CD4-positive, alpha-beta T cell treated with Interleukin-15 for 4 hours (primary cell): ENCODE data around the gene TRUB1.

Experiments used
- DNase-seq: peaks from one replicate; pipeline ENCODE4 v3.0.0-alpha.2; 2020; ENCODE audit warnings: low spot score

The TRUB1 gene

DNA sequence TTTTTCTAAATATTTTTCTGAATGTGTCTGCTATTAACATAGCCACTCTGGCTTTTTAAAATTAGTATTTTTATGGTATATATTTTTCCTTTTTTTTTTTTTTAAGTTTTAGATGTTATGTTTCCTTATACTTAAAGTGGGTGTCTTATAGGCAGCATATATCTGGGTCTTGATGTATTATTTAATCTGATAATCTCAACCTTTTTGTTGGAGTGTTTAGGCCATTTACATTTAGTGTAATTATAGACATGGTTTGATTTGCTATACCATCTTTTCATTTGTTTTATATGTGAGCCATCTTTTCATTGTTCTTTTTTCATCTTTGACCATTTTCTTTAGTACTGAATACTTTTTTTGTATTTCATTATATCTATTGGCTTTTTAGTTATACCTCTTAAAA is 45.0 kb downstream of the TRUB1 start:
- DNase-seq: no peak

DNA sequence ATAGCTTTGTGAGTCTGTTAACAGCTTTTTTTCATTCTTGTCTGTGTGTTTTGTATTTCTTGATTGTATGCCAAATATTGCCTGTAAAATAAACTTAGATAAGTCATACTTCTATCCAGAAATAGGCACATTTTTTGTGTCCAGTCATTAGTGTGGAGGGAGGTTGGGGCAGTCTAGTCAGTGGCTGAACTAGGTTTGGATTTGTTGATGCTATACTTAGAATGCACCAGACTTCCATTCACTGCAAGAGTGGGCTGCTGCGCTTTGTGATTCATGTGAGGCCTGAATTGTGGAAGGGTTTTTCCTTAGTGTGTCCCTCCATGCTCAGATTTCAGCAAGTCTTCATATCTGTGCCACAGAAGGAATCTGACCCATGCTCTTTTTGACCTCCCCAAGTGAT is 50.0 kb downstream of the TRUB1 start:
- DNase-seq: no peak

DNA sequence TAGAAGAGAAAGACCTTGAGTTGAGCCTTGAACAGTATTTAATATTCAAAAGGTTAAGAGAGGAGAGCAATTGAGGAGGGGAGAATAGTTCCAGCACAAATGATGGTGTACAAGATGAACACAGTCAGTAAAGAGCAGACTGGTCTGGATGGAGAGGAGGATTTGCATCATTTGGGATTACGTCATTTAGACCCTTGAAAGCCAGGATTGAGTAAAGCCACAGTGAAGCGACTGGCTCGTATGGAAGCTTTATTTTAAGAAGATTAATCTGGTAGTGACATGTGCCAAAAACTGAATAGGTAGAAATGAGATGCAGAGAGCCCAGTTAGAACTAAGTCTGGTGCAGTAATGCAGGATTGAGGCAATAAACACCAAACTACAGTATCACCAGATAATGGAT is 52.6 kb downstream of the TRUB1 start:
- no peak for DNase-seq

DNA sequence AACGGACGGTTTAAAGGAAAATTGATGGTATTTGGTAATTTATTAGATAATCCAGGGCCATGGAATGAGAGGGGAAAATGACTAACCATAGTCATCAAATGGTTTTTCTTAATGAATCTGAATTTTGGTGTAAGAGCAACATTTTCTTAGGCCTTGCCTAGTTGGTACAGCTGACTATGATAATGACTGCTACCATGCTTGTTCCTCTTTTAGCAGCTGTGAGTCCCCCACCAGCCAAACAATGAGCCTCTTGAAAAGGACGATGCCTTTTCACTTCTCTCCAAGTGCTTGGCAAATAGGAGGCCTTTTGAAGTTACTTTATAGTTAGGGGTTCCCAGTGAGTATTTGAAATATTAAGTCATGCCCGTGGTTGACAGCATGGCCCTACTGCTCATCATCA is 53.0 kb downstream of the TRUB1 start:
- no peak for DNase-seq

DNA sequence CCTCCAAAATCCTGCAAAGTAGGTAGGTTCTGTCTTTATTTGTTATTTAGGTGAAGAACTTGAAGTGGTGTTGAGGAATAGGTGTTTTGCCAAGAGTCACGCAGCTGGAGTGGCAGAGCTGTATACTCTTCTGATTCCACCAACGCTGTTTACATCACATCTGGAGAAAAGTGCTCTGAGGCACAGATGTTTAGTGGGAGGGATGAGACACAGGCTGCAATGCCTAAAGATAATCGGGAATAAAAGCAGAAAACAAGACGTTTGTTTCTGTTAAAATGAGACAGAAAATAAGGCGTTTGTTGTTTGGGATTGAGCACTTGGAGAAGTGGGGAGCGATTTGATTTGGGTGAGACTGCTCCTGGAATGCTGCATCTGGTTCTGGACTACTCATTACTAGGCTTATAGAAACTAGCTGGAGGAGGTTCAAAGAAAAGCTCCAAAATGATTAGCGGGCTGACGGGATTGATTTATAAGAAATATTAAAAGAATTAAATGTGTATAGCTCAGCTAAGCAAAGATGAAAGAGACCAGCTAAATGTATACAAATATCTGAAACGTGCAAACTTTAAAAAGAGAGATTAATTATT is 54.3 kb downstream of the TRUB1 start:
- no peak for DNase-seq

DNA sequence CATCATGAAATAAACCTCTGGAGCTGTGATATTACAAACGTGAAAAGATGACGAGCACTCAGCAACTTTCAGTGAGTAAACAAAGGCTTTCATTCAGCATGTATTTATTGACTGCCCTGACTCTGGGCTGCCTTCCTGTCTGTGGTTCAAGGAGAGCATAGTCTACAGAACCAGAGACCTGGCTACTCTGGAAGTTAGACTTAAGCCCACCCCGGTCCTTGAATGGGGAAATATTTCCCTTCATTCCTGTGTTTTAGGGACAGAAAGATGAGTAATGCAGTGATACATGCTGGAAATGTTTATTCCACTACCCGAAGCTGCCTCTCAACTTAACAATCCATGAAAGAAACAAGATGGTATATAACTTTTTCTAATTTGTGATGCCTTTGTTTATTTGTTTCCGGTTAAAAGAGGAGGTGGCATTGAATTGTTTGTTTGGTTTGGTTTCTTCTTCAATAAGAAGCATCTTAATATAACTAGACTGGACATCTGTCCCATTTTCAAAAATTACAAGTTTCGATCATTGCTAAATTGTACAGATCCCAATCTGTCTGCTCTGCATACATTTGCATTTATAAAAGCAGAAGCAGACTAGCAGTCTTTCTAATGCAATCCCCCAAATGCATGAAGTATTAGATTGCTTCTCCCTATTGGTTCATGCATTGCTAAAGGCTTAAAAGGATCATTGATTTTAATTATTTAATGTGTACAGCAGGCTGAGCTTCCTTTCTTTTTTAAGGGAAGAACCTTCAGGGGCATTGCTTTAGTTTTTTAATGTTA is 57.7 kb downstream of the TRUB1 start:
- no peak for DNase-seq

DNA sequence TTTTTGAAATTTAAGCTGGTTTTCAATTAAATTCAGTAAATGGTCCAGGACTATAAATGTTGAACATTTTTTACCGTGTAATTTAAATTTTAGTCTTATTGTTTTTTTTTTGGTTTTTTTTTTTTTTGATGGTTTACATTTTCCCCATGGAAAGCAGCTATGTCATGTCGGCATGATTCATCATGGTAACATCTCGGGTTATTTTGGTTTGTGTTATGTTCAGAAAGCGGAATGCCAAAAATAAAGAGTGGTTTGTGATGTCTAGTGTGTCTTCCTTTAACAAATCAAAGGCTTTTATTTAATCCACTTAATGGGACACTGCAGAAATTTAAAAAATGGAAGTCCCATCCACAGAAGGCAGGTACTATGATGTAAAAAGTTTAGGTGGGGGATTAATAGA is 58.5 kb downstream of the TRUB1 start:
- no peak for DNase-seq

DNA sequence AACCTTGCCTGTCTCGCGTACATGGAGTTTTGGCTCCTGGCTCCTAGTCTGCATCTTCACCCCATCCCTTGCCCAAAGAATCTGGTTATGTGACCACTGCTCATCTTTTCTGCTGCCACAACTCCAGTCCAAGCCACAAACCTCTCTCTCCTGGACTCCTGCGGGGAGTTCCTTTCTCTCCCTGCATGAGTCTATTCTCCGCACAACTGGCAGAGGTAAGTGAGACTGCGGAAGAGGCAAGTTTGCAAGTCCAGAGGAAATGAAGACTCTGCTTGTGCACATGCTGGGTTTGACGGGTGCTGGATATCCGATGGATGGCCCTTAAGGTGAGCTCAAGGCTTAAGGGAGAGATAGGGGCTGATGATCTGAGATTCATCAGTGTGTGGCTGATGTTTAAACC is 61.0 kb downstream of the TRUB1 start:
- no peak for DNase-seq

DNA sequence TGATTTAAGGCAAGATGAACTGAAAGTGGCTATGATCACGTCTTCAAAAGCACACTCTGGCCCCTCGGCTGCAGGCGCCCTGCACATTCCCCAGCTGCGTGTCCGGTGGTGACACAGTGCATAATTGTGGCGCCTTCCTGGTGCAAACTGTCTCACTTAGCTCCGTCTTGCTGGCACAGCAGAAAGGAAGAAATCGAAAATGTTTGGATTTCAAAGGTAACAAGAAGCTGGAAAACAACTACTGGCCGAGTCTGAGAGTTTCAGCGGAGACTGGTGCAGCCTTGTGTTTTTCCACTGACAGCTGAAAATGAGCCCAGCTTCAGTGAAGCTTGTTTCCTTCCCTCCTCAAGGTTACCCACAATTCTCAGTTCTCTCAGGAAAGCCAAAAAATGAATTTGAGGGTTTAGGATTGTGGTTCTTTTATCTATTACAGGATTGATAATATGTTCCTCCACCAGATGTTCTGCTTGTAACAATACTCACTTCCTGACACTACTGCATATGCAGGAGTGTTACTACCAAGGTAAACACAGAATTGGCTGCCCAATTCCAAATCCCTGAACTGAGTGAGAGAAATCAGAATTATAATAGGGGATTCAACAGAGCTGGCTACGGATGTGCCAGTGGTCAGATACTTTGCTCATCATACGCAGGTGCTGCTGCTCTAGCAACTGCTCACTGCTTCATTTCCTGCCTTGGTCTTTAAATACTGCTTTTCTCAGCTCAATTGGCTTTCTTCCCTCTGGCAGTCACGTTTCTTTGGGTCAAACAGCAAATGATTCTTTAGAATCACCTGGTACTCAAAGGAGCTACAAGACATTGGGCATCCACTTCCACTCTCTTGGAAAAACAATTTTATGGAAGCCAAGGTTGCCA is 63.7 kb downstream of the TRUB1 start:
- no peak for DNase-seq

DNA sequence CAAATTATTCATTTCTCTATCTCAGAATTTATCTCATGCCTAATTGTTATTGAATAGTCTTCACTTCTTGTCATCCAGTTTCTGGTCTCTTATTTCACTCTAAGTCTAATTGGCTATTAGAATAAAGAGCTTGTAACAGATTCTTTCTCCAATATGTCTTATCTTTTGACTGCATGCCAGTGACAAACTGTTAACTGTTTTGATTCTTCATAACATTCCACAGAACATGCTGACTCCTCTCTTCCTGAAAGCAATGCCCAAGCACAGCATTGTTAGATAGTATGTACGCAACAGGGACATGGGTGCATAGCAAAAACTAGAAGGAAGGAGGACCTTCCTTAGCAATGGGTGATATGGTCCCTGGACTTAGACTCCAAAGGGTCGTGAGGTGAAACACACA is 65.4 kb downstream of the TRUB1 start:
- no peak for DNase-seq

DNA sequence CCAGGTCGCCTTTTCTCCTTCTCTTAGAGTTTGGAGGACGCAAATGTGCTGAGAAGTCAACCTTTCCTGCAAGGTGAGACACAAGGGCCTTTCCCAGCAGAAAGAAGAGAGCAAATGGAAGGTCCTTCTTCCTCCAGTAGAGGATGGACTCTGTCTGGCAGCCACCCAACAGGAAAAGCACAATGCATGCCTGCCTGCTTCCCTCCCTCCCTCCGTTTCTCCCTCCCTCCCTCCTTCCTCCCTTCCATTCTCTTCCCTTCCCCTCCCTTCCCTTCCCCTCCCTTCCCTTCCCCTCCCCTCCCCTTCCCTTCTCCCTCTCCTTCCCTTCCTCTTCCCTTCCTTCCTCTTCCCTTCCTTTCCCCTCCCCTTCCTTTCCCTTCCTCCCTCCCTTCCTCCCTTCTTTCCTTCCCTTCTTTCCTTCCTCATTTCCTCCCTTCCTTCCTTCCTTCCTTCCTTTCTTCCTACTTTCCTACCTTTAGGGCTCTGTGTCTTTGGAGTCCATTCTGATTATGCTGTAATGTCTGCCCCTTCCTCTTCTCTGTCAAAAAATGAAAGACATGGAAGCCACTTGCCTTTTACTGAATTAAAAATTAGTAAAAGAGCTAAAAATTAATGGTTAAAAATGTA is 66.4 kb downstream of the TRUB1 start:
- DNase-seq: no peak

DNA sequence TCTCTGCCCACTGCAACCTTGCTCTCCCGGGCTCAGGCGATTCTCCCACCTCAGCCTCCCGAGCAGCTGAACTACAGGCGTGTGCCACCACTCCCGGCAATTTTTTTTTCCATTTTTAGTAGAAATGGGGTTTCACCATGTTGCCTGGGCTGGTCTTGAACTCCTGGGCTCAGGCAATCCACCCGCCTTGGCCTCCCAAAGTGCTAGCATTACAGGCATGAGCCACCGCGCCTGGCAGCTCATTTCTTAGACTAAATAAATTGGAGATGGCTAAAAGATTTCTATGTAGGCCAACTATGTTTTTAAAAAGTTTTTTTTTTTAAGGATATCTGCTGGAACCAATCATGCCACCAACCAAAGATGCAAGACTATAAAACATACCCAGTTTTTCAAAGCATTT is 67.8 kb downstream of the TRUB1 start:
- no peak for DNase-seq

DNA sequence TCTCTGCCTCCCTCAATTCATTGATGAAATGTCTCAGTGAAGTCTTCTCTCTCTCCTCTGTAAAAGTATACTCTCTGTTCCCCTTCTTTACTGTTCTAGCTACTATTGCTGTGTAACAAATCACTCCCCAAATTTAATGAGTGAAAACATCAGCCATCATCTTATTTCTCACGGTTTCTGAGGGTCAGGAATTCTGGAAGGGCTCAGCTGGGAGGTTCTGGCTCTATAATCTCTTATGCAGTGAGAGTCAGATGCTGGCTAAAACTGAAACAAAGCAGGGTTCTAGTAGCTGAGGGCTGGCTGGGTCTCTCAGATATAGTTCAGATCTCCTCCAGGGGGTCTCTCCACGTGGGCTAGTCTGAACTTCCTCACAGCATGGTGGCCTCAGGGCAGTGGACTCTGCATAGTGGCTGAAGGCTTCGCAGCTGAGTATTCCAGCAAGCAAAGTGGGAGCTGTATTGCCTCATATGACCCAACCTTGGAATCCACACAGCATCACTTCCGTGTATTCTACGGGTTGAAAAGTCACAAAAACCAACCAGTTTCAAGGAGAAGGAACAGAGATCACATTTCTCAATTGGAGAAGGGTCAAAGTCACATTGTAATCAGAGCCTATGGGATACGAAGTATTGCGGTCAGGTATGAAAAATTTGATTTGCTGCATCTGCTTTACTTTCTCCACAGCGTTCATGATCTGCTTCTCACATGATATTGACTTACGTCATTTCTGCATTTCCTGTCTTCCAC is 80.4 kb downstream of the TRUB1 start:
- no peak for DNase-seq

DNA sequence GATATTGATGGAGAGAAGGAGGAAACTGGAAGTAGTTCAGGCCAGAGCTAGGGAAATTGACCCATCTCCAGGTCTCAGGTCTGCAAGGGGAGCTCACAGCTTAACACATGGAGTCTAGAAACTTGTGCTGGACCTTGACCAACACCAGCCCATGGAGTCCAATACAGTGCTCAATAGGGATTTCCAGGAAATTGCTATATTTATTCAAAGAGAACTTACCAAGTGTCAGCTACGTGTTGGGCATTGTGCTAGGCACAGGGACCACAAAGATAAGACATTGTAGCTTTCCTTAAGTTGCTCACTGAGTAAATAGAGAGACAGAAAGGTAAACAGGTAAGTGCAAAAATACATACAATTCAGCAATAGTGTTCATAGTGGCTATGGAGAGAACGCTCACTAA is 82.5 kb downstream of the TRUB1 start:
- DNase-seq: no peak

DNA sequence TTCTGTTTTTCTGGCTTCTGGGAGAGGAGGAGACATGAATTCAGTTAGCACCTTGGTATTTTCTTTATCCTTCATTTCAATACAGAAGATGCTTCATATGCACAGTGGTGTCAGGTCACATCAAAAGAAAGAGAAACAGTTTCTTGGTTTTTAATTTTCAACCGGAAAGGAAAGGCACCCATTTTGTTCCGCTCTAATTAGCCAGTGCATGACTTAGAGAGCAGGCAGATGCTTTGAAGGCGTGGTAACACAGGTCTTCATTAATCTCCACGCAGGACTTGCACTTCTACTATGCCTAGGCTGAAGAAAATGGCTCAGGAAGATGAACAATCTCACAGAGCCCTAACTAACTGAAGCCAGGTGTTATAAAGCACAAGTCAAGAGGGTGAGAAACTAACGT is 84.7 kb downstream of the TRUB1 start:
- DNase-seq: no peak

DNA sequence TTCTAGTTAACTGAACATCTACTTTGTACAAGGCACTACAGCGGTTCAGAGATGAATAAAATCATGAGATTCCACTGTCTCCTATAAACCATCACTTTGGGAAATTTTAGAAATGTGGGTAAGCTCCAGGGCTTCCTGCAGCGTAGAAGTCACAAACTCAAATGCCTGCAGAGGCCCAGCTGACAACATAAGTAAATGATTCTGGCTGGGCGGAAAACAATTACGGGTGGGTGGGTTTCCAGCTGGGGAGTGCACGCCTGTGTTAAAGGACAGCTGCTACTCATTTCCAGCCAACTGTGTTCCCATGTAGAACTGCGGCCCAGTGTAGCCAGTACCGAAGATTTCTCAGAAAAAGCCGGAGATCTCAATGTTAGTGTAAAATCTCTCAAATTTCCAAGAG is 85.7 kb downstream of the TRUB1 start:
- DNase-seq: no peak

DNA sequence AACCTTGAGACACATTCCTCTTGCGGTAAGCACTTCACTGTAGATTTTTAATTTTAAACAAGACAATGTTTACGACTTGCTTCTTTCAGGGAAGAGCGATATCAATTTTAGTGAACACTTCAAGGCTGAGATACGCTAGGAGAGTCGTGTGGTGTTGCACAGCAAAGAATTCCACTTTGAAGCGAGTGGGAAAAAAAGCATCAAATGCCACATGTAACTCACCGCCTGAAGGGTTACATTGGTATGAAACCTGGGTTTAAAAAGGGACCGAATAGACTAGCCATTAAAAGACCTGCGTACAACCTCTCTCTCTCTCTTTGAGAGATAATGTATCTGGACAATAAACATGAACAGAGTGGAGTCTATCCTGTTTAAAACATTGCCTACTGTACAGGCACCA is 86.4 kb downstream of the TRUB1 start:
- no peak for DNase-seq

DNA sequence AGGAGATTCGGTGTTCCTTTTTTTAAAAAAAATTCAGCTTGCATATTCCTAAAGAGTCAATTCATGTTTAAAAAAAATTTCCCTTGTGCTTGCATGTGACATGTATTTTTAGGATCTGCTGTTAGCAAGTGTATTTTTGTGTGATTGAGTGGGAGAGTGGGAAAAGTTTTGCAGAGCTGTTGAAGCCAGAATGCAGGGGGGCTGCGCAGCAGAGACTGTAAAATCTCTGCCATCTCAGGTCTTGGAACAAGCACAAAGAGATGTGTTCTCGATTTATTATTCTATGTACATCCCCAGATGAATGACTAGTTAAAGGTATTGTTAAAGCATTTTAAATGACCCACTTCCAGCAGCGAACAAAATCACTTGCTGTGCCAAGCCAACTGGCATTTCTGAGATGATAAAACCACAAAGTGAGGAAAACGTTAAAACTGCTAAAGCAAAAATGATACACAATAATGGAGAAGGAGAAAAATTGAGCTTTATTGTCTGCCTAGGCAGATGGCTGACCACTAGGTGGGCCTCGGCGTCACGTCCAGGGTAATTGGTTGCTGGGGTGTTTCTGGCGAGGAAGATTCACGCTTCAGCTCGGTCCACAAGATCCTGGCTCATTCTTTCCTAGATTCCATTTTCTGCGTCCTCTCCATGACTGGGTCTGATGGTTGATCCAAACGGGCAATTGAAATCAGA is 88.2 kb downstream of the TRUB1 start:
- DNase-seq: no peak

DNA sequence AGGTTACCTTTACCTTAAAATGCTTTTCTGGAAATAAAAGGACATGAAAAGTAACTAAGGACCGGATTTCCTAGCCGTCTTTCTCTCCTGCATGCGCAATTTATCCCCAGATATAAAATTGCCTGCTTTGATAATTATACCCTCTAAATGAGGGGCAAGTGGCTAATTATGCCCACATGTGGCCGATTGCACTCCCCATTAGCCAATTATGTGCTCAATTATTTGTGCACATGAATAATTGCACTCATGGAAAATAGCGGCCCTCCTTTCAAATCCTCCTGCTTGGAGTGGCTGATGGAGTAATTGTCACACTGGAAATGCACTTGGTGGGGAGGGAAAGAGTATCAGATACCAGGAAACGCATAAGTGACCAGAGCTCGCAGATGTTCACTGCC is 88.7 kb downstream of the TRUB1 start:
- DNase-seq: no peak
